ENCODE results near the gene RFTN2. TPM values are rescaled to one million over a fixed set of nuclear protein-coding genes. Genes with fewer than 3 reads are reported as not detected.

Gene RFTN2
- total and polyA plus RNA-seq, 2 donors (not counting 3 experiments of a cell fraction or from before 2014, with no cell fraction given) = 5.0 to 8.0 TPM

Small RNA genes within 50 kb of the gene (small RNA-seq; reads per million reads assigned to genes)
- not detected for gene AC020550.1 (ENCODE audit: insufficient read depth, insufficient read length, low read depth, low replicate concordance)

Other genes with a start within 250 kb of the RFTN2 start
- gene SF3B1, start 240.6 kb downstream of the RFTN2 start, total RNA-seq = 222 and 234 TPM in 2 replicates
- gene SF3B1, start 240.6 kb downstream of the RFTN2 start, polyA plus RNA-seq = 271 and 321 TPM in 2 replicates
- 15.1 and 19.5 TPM in 2 replicates for gene COQ10B, start 222.0 kb downstream of the RFTN2 start, total RNA-seq
- 1.6 and 2.4 TPM in 2 replicates for gene COQ10B, start 222.0 kb downstream of the RFTN2 start, polyA plus RNA-seq
- gene HSPD1, start 175.7 kb downstream of the RFTN2 start, total RNA-seq = 307 and 337 TPM in 2 replicates
- 43.8 and 73.2 TPM in 2 replicates for gene HSPD1, start 175.7 kb downstream of the RFTN2 start, polyA plus RNA-seq
- gene HSPE1, start 175.2 kb downstream of the RFTN2 start, total RNA-seq = 137 and 145 TPM in 2 replicates
- 32.2 and 59.8 TPM in 2 replicates for gene HSPE1, start 175.2 kb downstream of the RFTN2 start, polyA plus RNA-seq
- 24.0 and 27.9 TPM in 2 replicates for gene MOB4, start 159.5 kb downstream of the RFTN2 start, total RNA-seq
- 16.1 and 23.9 TPM in 2 replicates for gene MOB4, start 159.5 kb downstream of the RFTN2 start, polyA plus RNA-seq
- 5.1 and 5.3 TPM in 2 replicates for gene MARS2, start 29.8 kb upstream of the RFTN2 start, total RNA-seq
- 2.3 and 2.4 TPM in 2 replicates for gene MARS2, start 29.8 kb upstream of the RFTN2 start, polyA plus RNA-seq
- not detected in 2 replicates for gene BOLL, start 109.7 kb upstream of the RFTN2 start, total RNA-seq
- not detected in 2 replicates for gene BOLL, start 109.7 kb upstream of the RFTN2 start, polyA plus RNA-seq
- gene PLCL1, start 129.0 kb upstream of the RFTN2 start, total RNA-seq = 3.4 and 5.1 TPM in 2 replicates
- 0.60 and 0.79 TPM in 2 replicates for gene PLCL1, start 129.0 kb upstream of the RFTN2 start, polyA plus RNA-seq

Measured in endothelial cell of umbilical vein (primary cell).